GM11168 (cell line): ENCODE results near the gene IAH1.

ENCODE experiments used
- in situ Hi-C: fragments of 300-500 bp; cut with MboI; formaldehyde crosslinking; loops from one replicate; pipeline ENCODE4 v1.12.0; 2022; ENCODE audit warnings: low sequenced_read_pairs; ENCODE audit not compliant: unreplicated experiment

IAH1 gene, protein sequence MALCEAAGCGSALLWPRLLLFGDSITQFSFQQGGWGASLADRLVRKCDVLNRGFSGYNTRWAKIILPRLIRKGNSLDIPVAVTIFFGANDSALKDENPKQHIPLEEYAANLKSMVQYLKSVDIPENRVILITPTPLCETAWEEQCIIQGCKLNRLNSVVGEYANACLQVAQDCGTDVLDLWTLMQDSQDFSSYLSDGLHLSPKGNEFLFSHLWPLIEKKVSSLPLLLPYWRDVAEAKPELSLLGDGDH

GRCh38 chr2:9474361-9475057 is at the start of gene IAH1:
Gene IAH1, plus strand, starts transcription at chr2:9474551. Its CDS starts 16 bp downstream, at chr2:9474567.
- in situ Hi-C loops: no loop called here

- in situ Hi-C loops: no loop called here
These were observed 45.3 kb upstream of the IAH1 start for GRCh38 chr2:9428965-9429577.

DNA sequence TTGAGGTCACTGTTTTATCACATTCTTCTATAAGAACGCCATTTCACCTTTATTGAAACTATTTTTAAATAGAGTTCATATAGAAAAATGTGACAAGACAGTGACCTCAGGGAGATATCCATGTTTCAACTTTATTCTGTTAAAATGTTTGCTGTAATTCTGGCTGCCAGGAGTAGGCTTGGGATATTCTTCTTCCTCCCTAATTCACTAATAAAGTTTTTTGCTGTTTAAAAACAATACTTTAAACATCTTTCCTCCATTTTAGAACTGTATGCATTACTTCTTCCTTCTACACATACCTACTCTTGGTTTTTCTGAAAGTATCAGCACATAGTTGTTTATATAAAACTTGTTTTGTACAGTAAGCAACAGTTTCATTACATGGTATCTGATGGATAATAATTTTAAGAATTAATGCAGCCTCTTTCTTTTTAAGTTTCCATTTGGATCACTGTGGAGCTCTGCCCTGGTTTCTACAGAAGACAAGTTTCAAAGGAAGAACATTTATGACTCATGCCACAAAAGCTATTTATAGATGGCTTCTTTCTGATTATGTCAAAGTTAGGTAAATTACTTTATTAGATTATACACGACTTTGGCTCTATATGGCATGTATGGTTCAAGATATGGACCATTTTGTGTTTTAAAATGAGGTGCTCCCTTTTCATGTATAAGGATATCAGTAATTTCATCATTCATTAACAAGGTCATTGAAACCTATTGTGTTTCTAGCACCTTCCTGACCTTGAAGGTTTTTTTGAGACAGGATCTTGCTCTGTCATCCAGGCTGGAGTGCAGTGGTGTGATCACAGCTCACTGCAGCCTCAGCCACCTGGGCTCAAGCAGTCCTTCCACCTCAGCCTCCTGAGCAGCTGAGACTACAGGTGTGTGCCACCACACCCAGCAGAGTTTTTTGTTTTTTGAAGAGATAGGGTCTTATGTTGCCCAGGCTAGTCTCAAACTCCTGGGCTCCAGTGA is 43.7 kb upstream of the IAH1 start:
- in situ Hi-C loops: no loop called here

DNA sequence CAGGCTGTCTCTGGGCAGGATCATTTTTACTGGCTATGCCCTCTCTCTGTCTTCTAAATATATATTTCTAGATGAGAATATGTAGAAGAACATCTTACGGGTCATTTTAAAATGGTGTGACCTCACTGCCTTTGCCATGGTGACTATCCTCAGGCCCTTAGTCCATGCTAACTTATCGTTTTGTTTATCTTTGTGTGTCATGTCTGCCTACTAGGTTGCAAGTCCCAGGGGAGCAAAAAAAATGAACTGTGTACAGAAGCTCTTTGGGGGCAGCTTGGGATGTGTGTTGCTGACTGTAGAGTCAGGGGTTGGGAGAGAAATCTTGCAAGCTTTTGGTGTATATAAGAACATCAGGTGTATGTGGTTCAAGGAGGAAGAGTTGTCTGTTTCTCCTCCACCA is 39.9 kb upstream of the IAH1 start:
- in situ Hi-C loops: no loop called here

GRCh38 chr2:9439536-9439935 is 34.8 kb upstream of the IAH1 start:
- in situ Hi-C loops: no loop called here

DNA sequence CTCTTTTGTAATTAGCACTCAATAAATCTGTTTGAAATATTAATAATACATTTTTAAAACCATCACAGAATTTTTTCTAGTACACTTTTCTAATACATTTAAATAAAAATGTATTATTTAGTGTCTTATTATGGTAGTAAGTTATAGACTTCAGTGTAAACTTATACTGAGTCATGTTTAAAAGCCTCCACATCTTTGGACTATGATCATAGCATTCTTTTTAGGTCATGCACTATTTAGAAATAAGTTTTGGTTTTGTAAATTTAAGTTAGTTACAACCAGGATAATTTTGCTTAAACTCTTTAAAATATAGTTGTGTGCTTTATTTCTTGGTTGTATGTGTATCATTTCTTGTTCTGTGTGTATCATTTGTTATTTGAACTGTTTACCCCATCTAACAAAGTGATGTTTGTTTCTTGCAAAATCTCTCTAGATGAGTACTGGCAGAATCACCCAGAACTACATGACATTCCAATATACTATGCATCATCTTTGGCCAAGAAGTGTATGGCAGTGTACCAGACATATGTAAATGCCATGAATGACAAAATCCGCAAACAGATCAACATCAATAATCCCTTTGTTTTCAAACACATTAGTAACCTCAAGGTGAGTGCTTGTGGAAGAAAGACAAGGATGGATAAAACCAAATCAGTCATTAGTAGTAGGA is 34.2 kb upstream of the IAH1 start:
- in situ Hi-C loops: no loop called here

GRCh38 chr2:9441556-9441955 is 32.8 kb upstream of the IAH1 start:
- in situ Hi-C loops: no loop called here

DNA sequence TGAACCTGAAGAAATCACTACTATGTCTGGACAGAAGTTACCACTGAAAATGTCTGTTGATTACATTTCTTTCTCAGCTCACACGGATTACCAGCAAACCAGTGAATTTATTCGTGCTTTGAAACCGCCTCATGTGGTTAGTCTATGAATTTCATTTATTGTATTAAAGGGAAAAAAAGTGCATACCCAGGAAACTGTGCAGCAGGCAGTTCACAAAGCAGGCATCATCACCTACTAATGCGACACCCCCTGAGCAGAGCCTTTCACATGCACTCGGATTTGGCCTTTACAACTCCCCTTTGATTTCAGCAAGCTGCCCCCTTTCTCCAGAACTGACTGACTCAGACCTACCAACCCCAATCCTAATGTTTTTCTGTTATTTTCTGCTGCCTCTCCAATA is 30.8 kb upstream of the IAH1 start:
- in situ Hi-C loops: no loop called here

DNA sequence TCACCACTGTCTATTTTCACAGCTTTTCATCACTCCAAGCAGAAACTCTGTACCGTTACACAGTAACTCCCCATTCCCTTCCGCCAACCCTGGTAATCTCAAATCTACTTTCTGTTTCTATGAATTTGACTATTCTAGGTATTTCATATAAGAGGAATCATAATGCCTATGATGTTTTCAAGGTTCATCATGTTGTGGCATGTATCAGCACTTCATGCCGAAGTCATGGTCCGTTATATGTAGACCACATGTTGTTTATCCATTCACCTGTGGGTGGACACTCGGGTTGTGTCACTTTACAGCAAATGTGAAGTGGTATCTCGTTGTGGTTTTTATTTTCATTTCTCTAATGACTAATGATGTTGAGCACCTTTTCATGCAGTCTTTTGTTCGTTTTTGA is 29.3 kb upstream of the IAH1 start:
- in situ Hi-C loops: no loop called here

DNA sequence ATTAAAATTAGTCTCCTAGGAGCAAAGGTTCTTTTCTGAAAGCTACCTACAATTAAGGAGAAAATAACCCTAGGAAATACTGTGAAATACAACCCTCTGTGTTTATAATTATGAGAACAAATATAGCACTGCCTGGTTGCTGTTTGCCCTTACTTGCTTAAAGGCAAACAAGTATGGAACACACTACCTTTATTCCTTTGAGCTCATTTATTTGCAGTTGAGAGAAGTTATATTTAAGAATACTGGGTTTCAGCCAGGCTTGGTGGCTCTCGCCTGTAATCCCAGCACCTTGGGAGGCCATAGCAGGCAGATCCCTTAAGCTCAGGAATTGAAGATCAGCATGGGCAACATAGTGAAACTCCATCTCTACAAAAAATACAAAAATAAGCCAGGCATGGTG is 23.1 kb upstream of the IAH1 start:
- in situ Hi-C loops: no loop called here

GRCh38 chr2:9460441-9461017 is 13.8 kb upstream of the IAH1 start:
- in situ Hi-C loops: no loop called here

DNA sequence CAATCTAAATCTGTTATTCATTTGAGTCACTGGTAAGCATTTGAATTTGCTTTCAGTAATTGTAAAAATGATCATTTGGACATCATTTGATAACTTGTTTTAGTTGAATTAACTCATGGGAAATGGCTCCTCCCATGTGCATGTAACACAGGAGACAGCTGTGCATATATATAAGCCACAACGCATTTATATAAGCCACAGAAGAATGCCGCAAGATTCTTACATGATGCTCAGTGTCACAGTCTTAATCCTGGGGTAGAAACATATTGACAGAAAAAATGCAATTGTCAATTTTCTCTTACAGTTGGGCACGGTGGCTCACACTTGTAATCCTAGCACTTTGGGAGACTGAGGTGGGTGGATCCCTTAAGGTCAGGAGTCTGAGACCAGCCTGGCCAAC is 13.3 kb upstream of the IAH1 start:
- in situ Hi-C loops: no loop called here

GRCh38 chr2:9462313-9462712 is 12.0 kb upstream of the IAH1 start:
- in situ Hi-C loops: no loop called here

- in situ Hi-C loops: no loop called here
These were observed 11.3 kb upstream of the IAH1 start for GRCh38 chr2:9462886-9463697.

- in situ Hi-C loops: no loop called here
These were observed 10.7 kb upstream of the IAH1 start for GRCh38 chr2:9463698-9464034.

GRCh38 chr2:9465170-9465569 is 9.2 kb upstream of the IAH1 start:
- in situ Hi-C loops: no loop called here

DNA sequence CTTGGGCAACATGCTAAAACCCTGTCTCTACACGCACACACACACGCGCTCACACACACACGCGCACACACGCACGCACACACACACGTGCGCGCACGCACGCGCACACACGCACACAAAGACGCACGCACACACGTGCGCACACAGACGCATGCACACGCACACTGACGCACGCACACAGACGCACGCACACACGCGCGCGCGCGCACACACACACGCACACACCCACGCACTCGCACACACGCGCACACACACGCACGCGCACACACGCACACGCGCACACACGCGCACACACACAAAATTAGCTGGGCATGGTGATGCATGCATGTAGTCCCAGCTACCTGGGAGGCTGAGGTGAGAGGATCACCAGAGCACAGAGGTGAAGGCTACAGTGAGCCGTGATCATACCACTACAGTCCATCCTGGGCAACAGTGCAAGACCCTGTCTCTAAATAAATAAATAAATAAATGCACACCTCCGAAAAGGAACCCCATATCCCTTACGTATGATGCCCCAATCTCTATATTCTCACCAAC is 8.1 kb upstream of the IAH1 start:
- in situ Hi-C loops: no loop called here

GRCh38 chr2:9467687-9468086 is 6.7 kb upstream of the IAH1 start:
- in situ Hi-C loops: no loop called here

GRCh38 chr2:9471206-9471605 is 3.1 kb upstream of the IAH1 start:
- in situ Hi-C loops: no loop called here
